Esophagus squamous epithelium (tissue), 4 donors: ENCODE data around the gene TNNT3.

Experiments
- CTCF ChIP-seq, 6 experiments: fragments of 450-650 bp in 4 of 6; fragments of 200-600 bp in 2 of 6; sonication (generic) in 2 of 6; IDR thresholded peaks; one replicate each; pipeline ENCODE4 v1.5.1; 2016 to 2019; ENCODE audit warnings: antibody characterized with exemption in 6 of 6, mild to moderate bottlenecking in 4 of 6, moderate library complexity in 4 of 6
- POLR2A ChIP-seq, 4 donors: fragments of 450-650 bp; IDR thresholded peaks; one replicate each; pipeline ENCODE4 v1.6.1; 2017; ENCODE audit warnings: antibody characterized with exemption in 4 of 4, mild to moderate bottlenecking in 4 of 4, moderate library complexity in 3 of 4

DNA sequence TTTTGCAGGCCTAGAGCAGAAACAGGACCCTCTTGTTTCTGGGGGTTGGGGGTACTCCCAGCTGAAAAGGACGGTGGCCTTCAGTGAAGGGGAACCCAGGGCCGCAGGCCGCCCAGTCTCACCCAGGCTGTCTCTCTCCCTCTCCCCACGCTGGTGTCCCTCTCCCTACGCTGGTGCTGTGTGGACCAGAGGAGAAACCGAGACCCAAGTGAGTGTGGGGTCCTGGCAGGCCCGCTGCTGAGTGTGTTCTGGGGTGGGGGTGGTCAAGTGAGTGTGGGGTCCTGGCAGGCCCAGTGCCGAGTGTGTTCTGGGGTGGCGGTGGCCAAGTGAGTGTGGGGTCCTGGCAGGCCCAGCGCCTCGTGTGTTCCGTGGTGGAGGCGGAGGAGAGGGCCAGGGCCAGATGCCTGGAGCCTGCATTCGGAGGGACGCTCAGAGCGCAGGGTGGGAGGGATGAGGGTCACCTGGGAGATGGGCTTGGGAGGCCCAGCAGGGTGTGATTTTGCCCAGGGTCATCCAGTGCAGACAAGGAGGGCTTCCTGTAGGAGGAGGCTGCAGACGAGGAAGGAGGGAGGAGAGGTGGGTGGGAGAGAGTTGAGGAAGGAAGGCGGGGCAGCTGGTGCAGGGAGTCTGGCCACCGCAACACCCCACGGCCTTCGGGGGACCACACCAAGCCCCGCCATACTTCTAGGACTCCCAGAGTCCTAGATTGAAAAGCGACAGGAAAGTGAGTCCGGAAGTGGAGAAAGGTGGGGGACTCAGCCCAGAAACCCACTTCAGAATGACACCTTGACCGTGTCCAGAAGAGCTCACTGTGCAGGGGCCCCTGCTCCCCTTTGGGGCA is 10.3 kb downstream of the TNNT3 start:
- no peak for TF ChIP-seq CTCF (IDR thresholded peaks at IDR 0.05)
- no peak for TF ChIP-seq POLR2A (IDR thresholded peaks at IDR 0.05)
